ENCODE data around the gene ZDBF2.
"Not testable (repeated sequence)": the region's sequence is repeated elsewhere in the genome, so short reads cannot be mapped to it uniquely, and the experiment has no call there.

The ZDBF2 gene

DNA sequence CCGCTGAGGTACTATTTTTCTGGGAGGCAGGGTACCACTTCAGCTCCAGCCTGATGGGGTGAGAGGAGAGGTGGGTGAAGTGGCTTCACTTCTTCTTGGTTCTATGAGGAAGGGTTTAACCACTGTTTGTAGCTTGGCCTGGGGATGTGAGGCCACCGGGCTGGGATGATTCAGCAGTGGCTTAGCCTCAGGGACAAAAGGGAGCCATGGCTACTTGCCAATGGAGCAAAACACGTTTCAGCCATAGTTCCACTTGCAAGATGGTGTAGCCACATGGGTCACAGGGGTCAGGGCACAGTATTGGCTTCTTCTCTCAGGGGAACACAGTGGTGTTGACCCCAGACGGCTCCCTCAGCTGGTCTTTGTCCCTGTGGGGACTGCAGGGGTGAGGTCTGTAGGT, 14.9 kb downstream of the ZDBF2 start:
- no peak overlapping the region for H3K4me3 ChIP-seq (ENCODE audit: low read depth, low read length)
- DNase-seq (ENCODE audit: low read depth) = no peak
- TF ChIP-seq, protein P1, sequence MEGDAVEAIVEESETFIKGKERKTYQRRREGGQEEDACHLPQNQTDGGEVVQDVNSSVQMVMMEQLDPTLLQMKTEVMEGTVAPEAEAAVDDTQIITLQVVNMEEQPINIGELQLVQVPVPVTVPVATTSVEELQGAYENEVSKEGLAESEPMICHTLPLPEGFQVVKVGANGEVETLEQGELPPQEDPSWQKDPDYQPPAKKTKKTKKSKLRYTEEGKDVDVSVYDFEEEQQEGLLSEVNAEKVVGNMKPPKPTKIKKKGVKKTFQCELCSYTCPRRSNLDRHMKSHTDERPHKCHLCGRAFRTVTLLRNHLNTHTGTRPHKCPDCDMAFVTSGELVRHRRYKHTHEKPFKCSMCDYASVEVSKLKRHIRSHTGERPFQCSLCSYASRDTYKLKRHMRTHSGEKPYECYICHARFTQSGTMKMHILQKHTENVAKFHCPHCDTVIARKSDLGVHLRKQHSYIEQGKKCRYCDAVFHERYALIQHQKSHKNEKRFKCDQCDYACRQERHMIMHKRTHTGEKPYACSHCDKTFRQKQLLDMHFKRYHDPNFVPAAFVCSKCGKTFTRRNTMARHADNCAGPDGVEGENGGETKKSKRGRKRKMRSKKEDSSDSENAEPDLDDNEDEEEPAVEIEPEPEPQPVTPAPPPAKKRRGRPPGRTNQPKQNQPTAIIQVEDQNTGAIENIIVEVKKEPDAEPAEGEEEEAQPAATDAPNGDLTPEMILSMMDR (IDR thresholded peaks at IDR 0.05; ENCODE audit: low read depth, low read length, missing control alignments) = no peak

DNA sequence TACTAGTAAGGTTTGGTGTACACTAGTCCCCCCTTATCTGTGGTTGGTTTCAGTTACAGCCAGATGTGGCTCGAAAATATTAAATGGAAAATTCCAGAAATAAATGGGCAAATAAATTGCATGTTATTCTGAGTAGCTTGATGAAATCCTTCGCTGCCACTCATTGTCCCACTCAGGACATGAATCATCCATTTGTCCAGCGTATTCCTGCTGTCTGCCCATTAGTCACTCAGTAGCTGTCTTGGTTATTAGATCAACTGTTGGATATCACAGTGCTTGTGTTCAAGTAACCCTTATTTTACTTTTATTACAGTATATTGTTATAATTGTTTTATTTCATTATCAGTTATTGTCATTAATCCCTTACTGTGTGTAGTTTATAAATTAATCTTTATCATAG, 21.7 kb downstream of the ZDBF2 start:
- DNase-seq (ENCODE audit: low read depth) = no peak
- TF ChIP-seq, protein P1 (IDR thresholded peaks at IDR 0.05; ENCODE audit: low read depth, low read length, missing control alignments) = no peak
- H3K4me3 ChIP-seq (ENCODE audit: low read depth, low read length) = no peak overlapping the region

DNA sequence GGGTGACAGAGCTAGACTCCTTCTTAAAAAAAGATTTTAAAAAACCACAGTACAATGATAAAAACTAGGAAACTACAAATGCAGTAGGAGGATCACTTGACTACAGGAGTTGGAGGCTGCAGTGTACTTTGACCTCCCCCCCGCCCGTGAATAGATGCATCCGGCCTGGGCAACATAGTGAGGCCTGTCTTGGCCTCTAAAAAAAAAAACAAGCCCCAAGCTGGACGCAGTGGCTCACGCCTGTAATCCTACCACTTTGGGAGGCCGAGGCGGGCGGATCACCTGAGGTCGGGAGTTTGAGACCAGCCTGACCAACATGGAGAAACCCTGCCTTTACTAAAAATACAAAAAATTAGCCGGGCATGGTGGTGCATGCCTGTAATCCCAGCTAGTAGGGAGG, 25.1 kb downstream of the ZDBF2 start:
- not testable (repeated sequence) for H3K4me3 ChIP-seq (ENCODE audit: low read depth, low read length); DNase-seq (ENCODE audit: low read depth)

DNA sequence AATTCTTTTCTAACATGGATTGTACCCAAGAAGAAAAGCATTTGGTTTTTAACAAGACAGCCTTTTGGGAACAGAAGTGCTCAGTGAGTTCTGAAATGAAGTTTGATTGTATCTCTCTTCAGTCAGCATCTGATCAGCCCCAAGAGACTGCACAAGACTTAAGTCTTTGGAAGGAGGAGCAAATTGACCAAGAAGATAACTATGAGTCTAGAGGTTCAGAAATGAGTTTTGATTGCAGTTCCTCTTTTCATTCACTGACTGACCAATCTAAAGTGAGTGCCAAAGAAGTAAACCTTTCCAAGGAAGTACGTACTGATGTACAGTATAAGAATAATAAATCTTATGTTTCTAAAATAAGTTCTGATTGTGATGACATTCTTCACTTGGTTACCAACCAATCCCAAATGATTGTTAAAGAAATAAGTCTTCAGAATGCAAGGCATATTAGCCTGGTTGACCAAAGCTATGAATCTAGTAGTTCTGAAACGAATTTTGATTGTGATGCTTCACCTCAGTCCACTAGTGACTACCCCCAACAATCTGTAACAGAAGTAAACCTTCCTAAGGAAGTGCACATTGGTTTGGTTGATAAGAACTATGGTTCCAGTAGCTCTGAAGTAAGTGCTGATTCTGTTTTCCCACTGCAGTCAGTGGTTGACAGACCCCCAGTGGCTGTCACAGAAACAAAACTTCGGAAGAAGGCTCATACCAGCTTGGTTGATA, 31.2 kb downstream of the ZDBF2 start:
- no peak for DNase-seq (ENCODE audit: low read depth)

DNA sequence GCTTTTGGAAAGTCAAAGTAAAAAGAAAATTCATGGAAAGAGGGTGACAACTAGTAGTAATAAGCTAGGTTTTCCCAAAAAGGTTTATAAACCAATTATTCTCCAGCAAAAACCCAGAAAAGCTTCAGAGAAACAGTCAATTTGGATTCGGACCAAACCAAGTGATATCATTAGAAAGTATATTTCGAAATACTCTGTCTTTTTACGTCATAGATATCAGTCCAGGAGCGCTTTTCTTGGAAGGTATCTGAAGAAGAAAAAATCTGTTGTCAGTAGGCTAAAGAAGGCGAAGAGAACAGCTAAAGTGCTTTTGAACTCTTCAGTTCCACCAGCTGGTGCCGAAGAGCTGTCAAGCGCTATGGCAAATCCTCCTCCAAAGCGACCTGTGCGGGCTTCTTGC, 36.6 kb downstream of the ZDBF2 start:
- DNase-seq (ENCODE audit: low read depth) = no peak
- TF ChIP-seq, protein P1 (IDR thresholded peaks at IDR 0.05; ENCODE audit: low read depth, low read length, missing control alignments) = no peak
- H3K4me3 ChIP-seq (ENCODE audit: low read depth, low read length) = no peak overlapping the region

More for the DNA sequence above, 31.2 kb downstream of the ZDBF2 start:
- H3K4me3 ChIP-seq (ENCODE audit: low read depth, low read length) = no peak overlapping the region
- TF ChIP-seq, protein P1 (IDR thresholded peaks at IDR 0.05; ENCODE audit: low read depth, low read length, missing control alignments) = no peak

GRCh38 chr2:206316141-206316540, 41.7 kb downstream of the ZDBF2 start:
- DNase-seq (ENCODE audit: low read depth) = no peak
- no peak overlapping the region for H3K4me3 ChIP-seq (ENCODE audit: low read depth, low read length)
- TF ChIP-seq, protein P1 (IDR thresholded peaks at IDR 0.05; ENCODE audit: low read depth, low read length, missing control alignments) = no peak

DNA sequence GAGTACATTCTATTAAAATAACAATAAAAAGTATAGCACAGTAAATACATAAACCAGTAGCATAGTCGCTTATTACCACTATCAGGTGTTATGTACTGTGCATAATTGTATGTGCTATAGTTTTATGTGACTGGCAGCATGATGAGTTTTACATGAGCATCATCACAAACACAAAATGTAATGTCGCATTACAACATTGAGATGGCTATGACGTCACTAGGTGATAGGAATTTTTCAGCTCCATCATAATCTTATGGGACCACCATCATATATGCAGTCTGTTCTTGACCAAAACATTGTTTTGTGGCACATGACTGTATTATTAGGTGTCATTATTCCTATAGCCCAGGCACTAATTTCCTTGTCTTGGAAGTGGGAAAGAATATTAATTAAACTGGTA, 48.6 kb downstream of the ZDBF2 start:
- TF ChIP-seq, protein P1 (IDR thresholded peaks at IDR 0.05; ENCODE audit: low read depth, low read length, missing control alignments) = no peak
- no peak for DNase-seq (ENCODE audit: low read depth)
- H3K4me3 ChIP-seq (ENCODE audit: low read depth, low read length) = no peak overlapping the region
